ENCODE results near the gene CCDC137.
"Not testable (repeated sequence)": the region's sequence is repeated elsewhere in the genome, so short reads cannot be mapped to it uniquely, and the experiment has no call there.

The CCDC137 gene

GRCh38 chr17:81666342-81667191, at the start of gene CCDC137, which contains the start of gene OXLD1:
Gene CCDC137, plus strand, starts transcription at chr17:81666737. Its CDS starts 30 bp downstream, at chr17:81666767.
Gene OXLD1, minus strand, starts transcription at chr17:81666605. Its CDS starts 28 bp downstream, at chr17:81666577.
- peak; percentile 95 for DNase-seq

GRCh38 chr17:81616877-81617276, 49.7 kb upstream of the CCDC137 start:
- no peak for DNase-seq

- DNase-seq, result not testable (repeated sequence)
Observed at GRCh38 chr17:81618307-81618706, 48.2 kb upstream of the CCDC137 start.

GRCh38 chr17:81621494-81622130, 44.9 kb upstream of the CCDC137 start:
- no peak for DNase-seq

GRCh38 chr17:81630274-81630673, 36.3 kb upstream of the CCDC137 start:
- no peak for DNase-seq

GRCh38 chr17:81631482-81631881, 35.1 kb upstream of the CCDC137 start:
- DNase-seq, result no peak

GRCh38 chr17:81635431-81635830, 31.1 kb upstream of the CCDC137 start:
- DNase-seq, result no peak

- no peak for DNase-seq
Observed at GRCh38 chr17:81635973-81636504, 30.5 kb upstream of the CCDC137 start.

GRCh38 chr17:81636505-81637288, 29.8 kb upstream of the CCDC137 start, which contains the start of the genes NPLOC4 and TSPAN10:
Gene NPLOC4, minus strand, starts transcription at chr17:81637112. Its CDS starts 182 bp downstream, at chr17:81636930.
Gene TSPAN10, plus strand, starts transcription at chr17:81637196. Its CDS starts 5,217 bp downstream, at chr17:81642413.
- DNase-seq, result peak; percentile 84

- no peak for DNase-seq
Observed at GRCh38 chr17:81638683-81639082, 27.9 kb upstream of the CCDC137 start.

- no peak for DNase-seq
Observed at GRCh38 chr17:81640011-81640410, 26.5 kb upstream of the CCDC137 start.

- no peak for DNase-seq
Observed at GRCh38 chr17:81641825-81642489, 24.6 kb upstream of the CCDC137 start.

GRCh38 chr17:81644496-81644895, 22.0 kb upstream of the CCDC137 start:
- no peak for DNase-seq

- no peak for DNase-seq
Observed at GRCh38 chr17:81644976-81645952, 21.3 kb upstream of the CCDC137 start.

GRCh38 chr17:81646869-81647600, 19.5 kb upstream of the CCDC137 start:
- DNase-seq, result no peak

GRCh38 chr17:81647640-81648012, 18.9 kb upstream of the CCDC137 start:
- no peak for DNase-seq

GRCh38 chr17:81648013-81648706, 18.4 kb upstream of the CCDC137 start:
- DNase-seq, result no peak

- DNase-seq, result no peak
Observed at GRCh38 chr17:81648707-81649085, 17.8 kb upstream of the CCDC137 start.

GRCh38 chr17:81650951-81651350, 15.6 kb upstream of the CCDC137 start:
- no peak for DNase-seq

GRCh38 chr17:81651692-81652091, 14.8 kb upstream of the CCDC137 start:
- no peak for DNase-seq
